GM21825 (cell line): ENCODE data around the gene CCDC57.

Experiments used
- ATAC-seq: cut with Tn5 transposase; IDR thresholded peaks from one replicate; pipeline ENCODE4 v1.9.1; 2021; ENCODE audit warnings: mild to moderate bottlenecking, moderate library complexity; ENCODE audit not compliant: unreplicated experiment

The CCDC57 gene

GRCh38 chr17:82085031-82085861 is 127.4 kb downstream of the CCDC57 start:
- ATAC-seq, result no peak

GRCh38 chr17:82084373-82085030 is 128.1 kb downstream of the CCDC57 start:
- ATAC-seq, result no peak

GRCh38 chr17:82083533-82084359 is 128.9 kb downstream of the CCDC57 start:
- ATAC-seq, result no peak

GRCh38 chr17:82083009-82083408 is 129.6 kb downstream of the CCDC57 start:
- ATAC-seq, result no peak

GRCh38 chr17:82082456-82082855 is 130.2 kb downstream of the CCDC57 start:
- ATAC-seq, result no peak

GRCh38 chr17:82081966-82082365 is 130.7 kb downstream of the CCDC57 start:
- ATAC-seq, result no peak

GRCh38 chr17:82081546-82081945 is 131.1 kb downstream of the CCDC57 start:
- no peak for ATAC-seq

- ATAC-seq, result no peak
Measured at GRCh38 chr17:82080789-82081464, 131.7 kb downstream of the CCDC57 start.

GRCh38 chr17:82080048-82080788 is 132.4 kb downstream of the CCDC57 start:
- ATAC-seq, result no peak

- ATAC-seq, result no peak
Measured at GRCh38 chr17:82079001-82079677, 133.5 kb downstream of the CCDC57 start.

- ATAC-seq, result no peak
Measured at GRCh38 chr17:82078433-82078832, 134.2 kb downstream of the CCDC57 start.

- no peak for ATAC-seq
Measured at GRCh38 chr17:82077617-82078358, 134.9 kb downstream of the CCDC57 start.

- ATAC-seq, result no peak
Measured at GRCh38 chr17:82076785-82077591, 135.7 kb downstream of the CCDC57 start.

- ATAC-seq, result no peak
Measured at GRCh38 chr17:82076018-82076784, 136.4 kb downstream of the CCDC57 start.

GRCh38 chr17:82073446-82073845 is 139.2 kb downstream of the CCDC57 start:
- ATAC-seq, result no peak

- ATAC-seq, result no peak
Measured at GRCh38 chr17:82072827-82073226, 139.8 kb downstream of the CCDC57 start.

- no peak for ATAC-seq
Measured at GRCh38 chr17:82070611-82071010, 142.0 kb downstream of the CCDC57 start.
